Skeletal muscle cell (primary cell): ENCODE data around the gene ZNF600.
"Not testable (repeated sequence)": the region's sequence is repeated elsewhere in the genome, so short reads cannot be mapped to it uniquely, and the experiment has no call there.

ENCODE experiments used
- DNase-seq: peaks from one replicate; pipeline ENCODE4 v3.0.0-alpha.2; 2010; ENCODE audit warnings: low read depth
- H3K4me3 ChIP-seq: 2 replicates; pipeline ENCODE4 v1.5.1; 2011; ENCODE audit warnings: low read depth, mild to moderate bottlenecking, control low read depth, low read length, moderate library complexity

The ZNF600 gene

DNA sequence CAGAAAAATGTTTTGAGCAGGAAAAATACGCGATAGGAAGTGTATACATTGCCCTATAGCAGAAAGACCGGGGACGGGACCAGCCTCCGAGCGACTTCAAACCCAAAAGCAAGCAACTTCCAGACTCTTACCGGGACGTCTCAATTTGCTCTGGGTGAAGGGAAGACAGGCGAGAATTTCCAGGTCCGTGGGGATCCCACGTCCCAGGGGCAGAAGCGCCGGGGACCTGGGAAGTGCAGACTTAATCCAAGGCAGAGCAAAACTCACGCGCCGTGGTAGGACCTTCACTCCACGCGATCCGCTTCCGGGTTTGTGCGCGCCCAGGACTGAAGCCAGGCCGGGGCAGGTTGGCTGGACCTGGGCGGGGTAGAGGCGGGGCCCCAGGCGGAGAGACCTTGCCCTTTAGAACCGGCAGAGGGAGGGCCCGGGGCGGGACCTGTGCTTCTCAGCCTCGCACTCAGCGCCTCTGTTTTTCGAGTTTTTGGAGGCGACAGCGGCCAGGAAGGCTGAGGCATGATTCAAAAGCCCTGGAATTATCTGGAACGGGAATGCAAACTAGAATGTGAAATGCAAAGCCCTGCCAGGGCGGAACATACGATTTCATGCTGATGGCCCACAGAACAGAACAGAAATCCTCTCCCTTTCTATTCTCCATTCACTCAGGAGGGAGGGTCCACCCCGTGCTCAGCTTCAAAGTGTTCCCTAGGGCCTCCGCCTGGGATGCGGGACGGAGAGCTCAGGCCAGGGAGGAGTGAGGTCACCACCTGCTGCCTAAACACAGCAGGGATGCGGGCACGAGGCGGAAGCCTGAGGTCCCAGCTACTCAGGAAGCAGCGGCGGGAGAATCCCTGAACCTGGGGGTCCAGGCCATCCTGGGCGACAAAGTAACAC lies at the start of gene ZNF600:
TSS of gene ZNF600 (minus strand) at position 328 of the 891 bp plus-strand sequence. CDS start 7,903 bp downstream, outside the sequence.
- DNase-seq: peak; percentile 11
- peak within 1 kb of the TSS; percentile 66 for H3K4me3 ChIP-seq

GRCh38 chr19:52834289-52834688 lies 47.7 kb upstream of the ZNF600 start:
- not testable (repeated sequence) for DNase-seq, H3K4me3 ChIP-seq

DNA sequence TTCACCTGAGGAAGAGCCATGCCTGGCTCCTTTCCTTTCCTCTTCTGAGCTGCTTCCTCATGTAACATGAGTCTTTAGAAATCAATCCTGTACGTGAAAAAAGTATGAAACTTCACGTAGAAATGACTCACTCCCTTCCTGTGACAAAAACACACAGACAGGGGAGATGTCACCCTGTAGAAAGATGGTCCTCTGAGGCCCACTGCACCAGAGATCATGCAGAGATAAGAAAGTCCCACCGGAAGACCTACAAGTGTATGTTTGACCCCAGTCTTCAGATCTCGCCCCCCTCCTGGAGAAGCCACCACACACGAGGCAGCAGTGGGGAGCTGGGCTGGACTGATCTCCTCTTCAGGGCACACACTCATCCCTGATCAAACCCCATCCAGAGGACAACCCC lies 47.0 kb upstream of the ZNF600 start:
- not testable (repeated sequence) for H3K4me3 ChIP-seq, DNase-seq

GRCh38 chr19:52829866-52830265 lies 43.3 kb upstream of the ZNF600 start:
- DNase-seq, H3K4me3 ChIP-seq: not testable (repeated sequence)

DNA sequence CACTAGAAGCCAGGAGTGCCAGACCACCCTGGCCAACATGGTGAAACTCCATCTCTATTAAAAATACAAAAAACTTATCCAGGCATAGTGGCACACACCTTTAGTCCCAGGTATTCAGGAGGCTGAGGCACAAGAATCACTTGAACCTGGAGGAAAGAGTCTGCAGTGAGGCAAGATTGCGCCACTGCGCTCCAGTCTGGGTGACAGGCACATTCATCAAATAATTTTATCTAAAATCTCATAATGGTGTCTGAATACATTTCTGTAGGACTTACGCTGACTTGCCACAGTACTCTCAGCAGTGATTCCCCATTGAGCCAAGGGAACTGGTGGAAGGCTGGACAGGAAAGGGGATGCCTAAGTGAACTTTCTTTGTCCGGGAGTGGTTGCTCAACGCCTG lies 39.2 kb upstream of the ZNF600 start:
- no peak for DNase-seq
- no peak overlapping the region for H3K4me3 ChIP-seq

- no peak for DNase-seq
- H3K4me3 ChIP-seq: no peak overlapping the region
Observed at GRCh38 chr19:52823676-52824075, 37.1 kb upstream of the ZNF600 start.

DNA sequence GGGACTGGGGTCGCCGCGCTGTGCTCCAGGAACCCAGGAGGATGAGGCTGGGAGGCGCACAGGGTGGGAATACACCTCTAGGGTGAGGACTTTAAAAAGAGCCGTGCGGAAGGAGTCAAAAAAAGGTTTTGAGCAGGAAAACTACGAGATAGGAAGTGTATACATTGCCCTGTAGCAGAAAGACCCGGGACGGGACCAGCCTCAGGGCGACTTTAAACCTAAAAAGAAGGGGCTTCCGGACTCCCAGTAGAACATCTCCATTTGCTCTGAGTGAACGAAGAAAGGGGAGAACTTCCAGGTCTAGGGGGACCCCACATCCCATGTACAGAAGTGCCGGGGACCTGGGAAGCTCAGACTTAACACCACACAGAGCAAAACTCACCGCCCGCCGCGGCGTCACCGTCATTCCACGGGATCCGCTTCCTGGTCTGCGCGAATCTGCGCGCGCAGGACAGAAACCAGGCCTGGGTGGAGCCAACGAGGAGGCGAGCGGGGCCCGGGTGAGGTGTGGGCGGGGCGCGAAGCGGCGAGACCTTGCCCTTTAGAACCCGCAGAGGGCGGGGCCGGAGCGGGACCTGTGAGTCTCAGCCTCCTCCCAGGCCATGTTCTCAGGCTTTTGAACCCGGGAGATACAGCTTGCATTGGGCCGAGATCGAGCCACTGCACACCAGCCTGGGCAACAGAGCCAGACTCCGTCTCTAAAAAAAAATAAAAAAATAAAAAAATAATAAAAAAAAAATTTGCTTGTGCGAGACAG lies 34.8 kb upstream of the ZNF600 start, which contains the start of gene ZNF28:
TSS of gene ZNF28 (minus strand) at position 430 of the 757 bp plus-strand sequence. CDS start 3,675 bp downstream, outside the sequence.
- H3K4me3 ChIP-seq: peak within 1 kb of the TSS; percentile 64
- DNase-seq: peak; percentile 4

GRCh38 chr19:52820472-52821203 lies 34.0 kb upstream of the ZNF600 start:
- H3K4me3 ChIP-seq: peak overlapping the region; percentile 64
- not testable (repeated sequence) for DNase-seq

DNA sequence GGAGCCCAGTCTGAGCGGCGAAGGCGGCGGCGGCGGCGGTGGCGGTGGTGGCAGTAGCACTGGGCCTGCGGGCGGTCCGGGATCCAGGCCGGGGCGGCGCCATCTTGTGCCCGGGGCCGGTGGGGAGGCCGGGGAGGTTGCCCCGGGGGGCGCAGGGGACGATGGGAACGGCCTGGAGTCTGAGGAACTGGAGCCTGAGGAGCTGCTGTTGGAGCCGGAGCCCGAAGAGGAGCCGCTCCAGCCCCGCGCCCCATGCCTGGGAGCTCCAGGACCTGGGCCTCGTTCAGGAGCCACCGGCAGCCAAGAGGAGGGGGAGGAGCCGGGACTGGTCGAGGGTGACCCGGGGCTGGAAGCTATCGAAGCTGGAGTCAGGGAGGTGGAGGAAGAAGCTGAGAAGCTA lies 23.2 kb upstream of the ZNF600 start:
- H3K4me3 ChIP-seq: no peak overlapping the region
- DNase-seq: no peak

GRCh38 chr19:52799950-52800640 lies 13.5 kb upstream of the ZNF600 start:
- DNase-seq, H3K4me3 ChIP-seq: not testable (repeated sequence)

DNA sequence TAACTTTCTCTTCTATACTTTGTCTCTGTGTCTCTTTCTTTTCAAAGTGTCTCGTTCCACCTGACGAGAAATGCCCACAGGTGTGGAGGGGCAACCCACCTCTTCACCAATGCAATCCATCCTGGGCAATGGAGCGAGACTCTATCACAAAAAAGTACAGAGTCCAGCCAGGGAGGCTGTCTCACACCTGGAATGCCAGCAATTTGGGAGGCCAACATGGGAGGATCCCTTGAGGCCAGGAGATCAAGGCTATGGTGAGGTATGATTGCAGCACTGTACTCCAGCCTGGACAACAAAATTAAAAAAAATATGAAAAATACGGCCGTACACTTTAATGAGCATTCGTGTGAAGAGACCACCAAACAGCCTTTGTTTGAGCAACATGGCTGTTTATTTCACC lies 2.8 kb upstream of the ZNF600 start:
- H3K4me3 ChIP-seq: no peak overlapping the region
- no peak for DNase-seq

- DNase-seq: no peak
- peak overlapping the region; percentile 66 for H3K4me3 ChIP-seq
Observed at GRCh38 chr19:52786078-52786463, 520 bp downstream of the ZNF600 start.

- no peak for DNase-seq
- no peak overlapping the region for H3K4me3 ChIP-seq
Observed at GRCh38 chr19:52785506-52785905, 1.1 kb downstream of the ZNF600 start.

DNA sequence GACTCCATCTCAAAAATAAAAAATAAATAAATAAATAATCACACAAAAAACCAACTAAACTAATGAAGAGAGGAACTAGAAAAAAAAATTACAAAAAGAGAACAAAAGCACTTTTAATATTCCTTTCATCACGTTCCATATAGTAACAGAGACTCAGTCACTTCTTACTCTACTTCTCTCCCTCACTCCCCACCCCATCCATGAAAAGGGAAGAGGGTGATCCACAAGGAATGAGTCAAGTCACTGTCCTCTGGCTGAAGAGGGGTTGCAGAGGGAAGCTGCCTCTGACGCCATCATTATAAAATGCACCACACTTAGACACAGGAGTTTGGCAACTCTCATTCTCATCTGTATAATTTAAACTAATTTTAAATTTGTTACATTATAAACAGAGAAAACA lies 3.7 kb downstream of the ZNF600 start:
- not testable (repeated sequence) for DNase-seq, H3K4me3 ChIP-seq

DNA sequence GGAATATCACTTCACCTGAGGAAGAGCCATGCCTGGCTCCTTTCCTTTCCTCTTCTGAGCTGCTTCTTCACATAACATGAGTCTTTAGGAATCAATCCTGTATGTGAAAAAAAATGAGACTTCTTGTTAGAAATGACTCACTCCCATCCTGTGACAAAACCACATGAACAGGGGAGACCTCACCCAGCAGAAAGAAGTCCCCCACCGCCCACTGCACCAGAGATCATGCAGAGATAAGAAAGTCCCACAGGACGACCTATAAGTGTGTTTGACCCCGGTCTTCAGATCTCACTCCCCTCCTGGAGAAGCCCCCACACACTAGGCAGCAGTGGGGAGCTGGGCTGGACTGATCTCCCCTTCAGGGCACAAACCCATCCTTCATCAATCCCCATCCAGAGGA lies 7.8 kb downstream of the ZNF600 start:
- no peak overlapping the region for H3K4me3 ChIP-seq
- no peak for DNase-seq

GRCh38 chr19:52756447-52756846 lies 30.1 kb downstream of the ZNF600 start:
- not testable (repeated sequence) for DNase-seq, H3K4me3 ChIP-seq

DNA sequence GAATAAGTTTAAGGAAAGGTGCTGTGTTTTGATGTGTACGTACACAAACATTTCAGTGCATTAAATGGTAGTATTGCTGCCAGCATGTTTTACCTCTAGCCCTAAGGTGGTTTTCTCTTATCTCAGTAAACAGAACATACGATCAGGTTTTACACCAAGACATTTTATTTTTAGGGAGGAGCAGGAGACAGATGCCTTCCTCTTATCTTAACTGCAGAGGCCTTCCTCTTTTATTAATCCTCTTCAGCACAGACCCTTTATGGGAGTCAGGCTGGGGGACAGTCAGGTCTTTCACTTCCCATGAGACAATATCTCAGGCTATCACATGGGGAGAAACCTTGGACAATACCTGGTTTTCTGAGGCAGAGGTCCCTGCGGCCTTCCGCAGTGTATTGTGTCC lies 36.8 kb downstream of the ZNF600 start:
- H3K4me3 ChIP-seq: no peak overlapping the region
- DNase-seq: no peak

DNA sequence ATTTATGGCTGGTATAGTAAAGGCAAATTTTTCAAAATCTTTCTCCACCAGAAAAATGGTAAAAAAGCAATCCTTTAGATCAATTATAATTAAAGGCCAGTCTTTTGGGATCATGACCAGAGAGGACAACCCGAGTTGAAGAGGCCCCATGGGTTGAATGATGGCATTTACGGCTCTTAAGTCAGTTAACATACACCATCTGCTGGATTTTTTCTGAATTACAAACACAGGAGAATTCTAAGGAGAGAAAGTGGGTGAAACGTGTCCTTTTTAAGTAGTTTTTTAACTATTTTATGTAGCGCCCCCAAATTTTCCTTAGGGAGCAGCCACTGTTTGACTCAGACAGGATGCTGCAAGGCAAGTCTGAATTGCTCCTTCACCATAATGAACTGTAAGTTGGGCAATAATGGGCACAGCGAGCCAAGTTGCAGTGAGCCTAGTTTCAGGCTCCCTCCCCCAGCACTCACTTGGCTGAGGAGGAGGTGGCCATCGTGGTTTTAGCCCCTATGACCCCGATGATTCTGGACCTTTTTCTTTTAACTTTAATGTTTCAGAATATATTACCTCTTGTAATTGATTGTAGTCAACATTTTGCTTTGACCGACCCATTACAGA lies 38.1 kb downstream of the ZNF600 start:
- H3K4me3 ChIP-seq: no peak overlapping the region
- DNase-seq: no peak

DNA sequence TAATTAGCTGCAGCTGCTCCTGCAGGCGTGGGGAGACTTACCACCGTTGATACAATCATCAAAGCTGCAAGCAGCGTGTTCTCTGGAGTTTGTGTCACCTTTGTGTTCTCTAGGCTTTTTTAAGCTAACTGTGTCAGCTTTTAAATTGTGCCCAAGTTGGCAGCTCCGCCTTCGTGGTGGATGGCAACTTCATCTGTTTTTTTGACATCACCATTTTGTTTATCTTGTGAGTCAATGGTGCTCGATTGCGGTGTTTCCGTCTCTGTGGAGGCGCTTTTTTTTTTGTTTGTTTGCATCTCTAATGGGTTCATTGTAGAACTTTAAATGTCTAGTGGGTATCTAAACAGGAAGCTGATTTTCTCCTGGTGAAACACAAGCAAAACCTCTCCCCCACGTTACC lies 40.7 kb downstream of the ZNF600 start:
- not testable (repeated sequence) for DNase-seq, H3K4me3 ChIP-seq
